OCI-LY3 (cell line): ENCODE data around the gene SRSF3.

Experiments
- CTCF ChIP-seq: fragments of 200-600, 300-600 bp; sonication (generic); IDR thresholded peaks from 2 replicates; pipeline ENCODE4 v1.5.1; 2014; ENCODE audit warnings: antibody characterized with exemption, low read length, low read depth
- EZH2phosphoT487 ChIP-seq: fragments of 200-600 bp; shearing (Covaris generic); IDR thresholded peaks from 2 replicates; pipeline ENCODE4 v1.6.1; 2018; ENCODE audit warnings: antibody characterized with exemption, mixed run types, low read depth

GRCh38 chr6:36571122-36572043 is 22.8 kb upstream of the SRSF3 start:
- no peak for TF ChIP-seq CTCF
- no peak for TF ChIP-seq EZH2phosphoT487
